Lower lobe of right lung (tissue), 2 donors: ENCODE data around the gene IL25. TPM values are rescaled to one million over a fixed set of nuclear protein-coding genes. Genes with fewer than 3 reads are reported as not detected.
A peak's percentile ranks its signal among the peaks of the same experiment; 100 is the strongest.
"Not testable (repeated sequence)": the region's sequence is repeated elsewhere in the genome, so short reads cannot be mapped to it uniquely, and the experiment has no call there.

Experiments used
- ATAC-seq, 2 donors: fragments of 200-7000 bp; cut with Tn5 transposase; one replicate each; pipeline ENCODE4 v1.9.1; 2020 to 2022; ENCODE audit warnings: mild to moderate bottlenecking in 2 of 2, moderate library complexity in 2 of 2
- DNase-seq: peaks from one replicate; pipeline ENCODE4 v3.0.0-alpha.2; 2020
- H3K27ac ChIP-seq: fragments of 200-600 bp; one replicate; pipeline ENCODE4 v1.8.0; 2022
- H3K27me3 ChIP-seq: fragments of 200-600 bp; one replicate; pipeline ENCODE4 v1.8.0; 2022; ENCODE audit warnings: low read depth
- H3K36me3 ChIP-seq: fragments of 200-600 bp; one replicate; pipeline ENCODE4 v1.8.0; 2022; ENCODE audit warnings: mild to moderate bottlenecking
- H3K4me1 ChIP-seq: fragments of 200-600 bp; one replicate; pipeline ENCODE4 v1.8.0; 2022
- H3K4me3 ChIP-seq: fragments of 200-600 bp; one replicate; pipeline ENCODE4 v1.8.0; 2022; ENCODE audit warnings: mild to moderate bottlenecking
- H3K9me3 ChIP-seq: fragments of 200-600 bp; one replicate; pipeline ENCODE4 v1.8.0; 2022
- intact Hi-C: fragments of 100-400 bp; cut with DNase I; formaldehyde crosslinking; loops from one replicate; pipeline ENCODE4 v1.11.0; 2022
- long read RNA-seq: library from polyadenylated mRNA; unstranded; transcript quantifications from one replicate; pipeline ENCODE4 v2.0.0, GENCODE V29; 2021
- total RNA-seq: library from RNA; stranded (reverse); fragmentation: NEBNext Ultra II Directional; extraction: Animal tissue kit (Norgen Biotek cat#: 25700); gene quantifications from one replicate; pipeline ENCODE4 v1.2.1, GENCODE V29; 2021
- TF ChIP-seq, protein P1 (sequence below): fragments of 200-600 bp; IDR thresholded peaks from one replicate; pipeline ENCODE4 v1.8.0; 2022; ENCODE audit warnings: antibody characterized with exemption, mild to moderate bottlenecking
- donor health status: DM: no; HTN: yes; CAD: no; lungs with severe emphysema.

The IL25 gene
- not detected for total RNA-seq
- long read RNA-seq = 0 reads

GRCh38 chr14:23372509-23372908 lies at the start of gene IL25:
TSS of gene IL25 (plus strand) at chr14:23372809.
- H3K9me3 ChIP-seq = no peaks in the 10 kb centered on the region
- no peaks in the 10 kb centered on the region for H3K4me1 ChIP-seq
- ATAC-seq = no peak
- no peak for DNase-seq
- H3K36me3 ChIP-seq = no peaks in the 10 kb centered on the region
- TF ChIP-seq, protein P1, sequence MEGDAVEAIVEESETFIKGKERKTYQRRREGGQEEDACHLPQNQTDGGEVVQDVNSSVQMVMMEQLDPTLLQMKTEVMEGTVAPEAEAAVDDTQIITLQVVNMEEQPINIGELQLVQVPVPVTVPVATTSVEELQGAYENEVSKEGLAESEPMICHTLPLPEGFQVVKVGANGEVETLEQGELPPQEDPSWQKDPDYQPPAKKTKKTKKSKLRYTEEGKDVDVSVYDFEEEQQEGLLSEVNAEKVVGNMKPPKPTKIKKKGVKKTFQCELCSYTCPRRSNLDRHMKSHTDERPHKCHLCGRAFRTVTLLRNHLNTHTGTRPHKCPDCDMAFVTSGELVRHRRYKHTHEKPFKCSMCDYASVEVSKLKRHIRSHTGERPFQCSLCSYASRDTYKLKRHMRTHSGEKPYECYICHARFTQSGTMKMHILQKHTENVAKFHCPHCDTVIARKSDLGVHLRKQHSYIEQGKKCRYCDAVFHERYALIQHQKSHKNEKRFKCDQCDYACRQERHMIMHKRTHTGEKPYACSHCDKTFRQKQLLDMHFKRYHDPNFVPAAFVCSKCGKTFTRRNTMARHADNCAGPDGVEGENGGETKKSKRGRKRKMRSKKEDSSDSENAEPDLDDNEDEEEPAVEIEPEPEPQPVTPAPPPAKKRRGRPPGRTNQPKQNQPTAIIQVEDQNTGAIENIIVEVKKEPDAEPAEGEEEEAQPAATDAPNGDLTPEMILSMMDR = no peak
- intact Hi-C loops = no loop called here
- peaks cover 5% of the 10 kb centered on the region for H3K27me3 ChIP-seq
- H3K4me3 ChIP-seq = no peak within 1 kb of the TSS
- H3K27ac ChIP-seq = no peak within 1 kb of the TSS

DNA sequence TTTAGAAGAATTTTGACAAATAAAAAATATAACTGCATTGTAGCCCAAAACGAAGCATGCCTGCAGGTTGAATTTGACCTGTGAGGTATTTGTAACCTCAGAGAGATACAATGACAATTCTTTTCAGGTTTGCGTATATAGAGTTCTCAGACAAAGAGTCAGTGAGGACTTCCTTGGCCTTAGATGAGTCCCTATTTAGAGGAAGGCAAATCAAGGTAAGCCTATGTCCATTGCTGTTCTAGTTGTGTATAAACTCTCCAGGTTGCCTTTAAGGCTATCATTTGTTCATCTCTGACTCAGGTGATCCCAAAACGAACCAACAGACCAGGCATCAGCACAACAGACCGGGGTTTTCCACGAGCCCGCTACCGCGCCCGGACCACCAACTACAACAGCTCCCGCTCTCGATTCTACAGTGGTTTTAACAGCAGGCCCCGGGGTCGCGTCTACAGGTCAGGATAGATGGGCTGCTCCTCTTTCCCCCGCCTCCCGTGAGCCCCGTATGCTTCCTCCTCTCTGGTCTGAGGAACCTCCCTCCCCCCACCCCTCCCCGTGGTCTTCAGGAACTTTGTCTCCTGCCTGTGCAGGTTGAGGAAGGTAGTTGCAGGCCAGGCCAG lies 48.7 kb upstream of the IL25 start:
- DNase-seq = no peak
- H3K27ac ChIP-seq = no peak overlapping the region
- ATAC-seq = no peak
- H3K36me3 ChIP-seq = peaks cover 36% of the 10 kb centered on the region
- intact Hi-C loops = no loop called here
- peaks cover 23% of the 10 kb centered on the region for H3K4me1 ChIP-seq
- H3K4me3 ChIP-seq = no peak overlapping the region
- TF ChIP-seq, protein P1 = no peak
- no peaks in the 10 kb centered on the region for H3K9me3 ChIP-seq
- H3K27me3 ChIP-seq = no peaks in the 10 kb centered on the region

- intact Hi-C loops = no loop called here
- Histone ChIP-seq H3K27me3 (no peaks in the 10 kb centered on the region), H3K4me3 (no peak overlapping the region), H3K4me1 (peaks cover 23% of the 10 kb centered on the region), H3K27ac (no peak overlapping the region), H3K36me3 (peaks cover 36% of the 10 kb centered on the region), H3K9me3 (no peaks in the 10 kb centered on the region)
- ATAC-seq (no peak), DNase-seq (no peak)
- TF ChIP-seq, protein P1 = no peak
These were observed 48.2 kb upstream of the IL25 start for GRCh38 chr14:23324455-23324846.

- H3K4me1 ChIP-seq = peaks cover 20% of the 10 kb centered on the region
- no peaks in the 10 kb centered on the region for H3K9me3 ChIP-seq
- no peaks in the 10 kb centered on the region for H3K27me3 ChIP-seq
- H3K27ac ChIP-seq = no peak overlapping the region
- H3K36me3 ChIP-seq = peaks cover 36% of the 10 kb centered on the region
- TF ChIP-seq, protein P1 = no peak
- DNase-seq = no peak
- ATAC-seq = no peak
- intact Hi-C loops = no loop called here
- H3K4me3 ChIP-seq = no peak overlapping the region
These were observed 47.6 kb upstream of the IL25 start for GRCh38 chr14:23324993-23325392.

DNA sequence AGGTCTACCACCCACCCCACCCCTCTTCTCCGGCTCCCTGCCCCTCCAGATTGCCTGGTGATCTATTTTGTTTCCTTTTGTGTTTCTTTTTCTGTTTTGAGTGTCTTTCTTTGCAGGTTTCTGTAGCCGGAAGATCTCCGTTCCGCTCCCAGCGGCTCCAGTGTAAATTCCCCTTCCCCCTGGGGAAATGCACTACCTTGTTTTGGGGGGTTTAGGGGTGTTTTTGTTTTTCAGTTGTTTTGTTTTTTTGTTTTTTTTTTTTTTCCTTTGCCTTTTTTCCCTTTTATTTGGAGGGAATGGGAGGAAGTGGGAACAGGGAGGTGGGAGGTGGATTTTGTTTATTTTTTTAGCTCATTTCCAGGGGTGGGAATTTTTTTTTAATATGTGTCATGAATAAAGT lies 46.9 kb upstream of the IL25 start:
- H3K27ac ChIP-seq, ATAC-seq, intact Hi-C loops, H3K27me3 ChIP-seq, H3K9me3 ChIP-seq, DNase-seq, H3K4me3 ChIP-seq: not testable (repeated sequence)
- H3K4me1 ChIP-seq = peaks cover 14% of the 10 kb centered on the region
- peaks cover 36% of the 10 kb centered on the region for H3K36me3 ChIP-seq

GRCh38 chr14:23326491-23327332 lies 45.9 kb upstream of the IL25 start:
- intact Hi-C loops = no loop called here
- DNase-seq = no peak
- Histone ChIP-seq H3K9me3 (no peaks in the 10 kb centered on the region), H3K27ac (no peak overlapping the region), H3K4me3 (no peak overlapping the region), H3K36me3 (peaks cover 36% of the 10 kb centered on the region), H3K27me3 (no peaks in the 10 kb centered on the region), H3K4me1 (peaks cover 14% of the 10 kb centered on the region)
- peak in 1 of 2 donors; percentile 23 for ATAC-seq
- TF ChIP-seq, protein P1 = no peak
